ENCODE results near the gene ITPRIPL2.

DNA sequence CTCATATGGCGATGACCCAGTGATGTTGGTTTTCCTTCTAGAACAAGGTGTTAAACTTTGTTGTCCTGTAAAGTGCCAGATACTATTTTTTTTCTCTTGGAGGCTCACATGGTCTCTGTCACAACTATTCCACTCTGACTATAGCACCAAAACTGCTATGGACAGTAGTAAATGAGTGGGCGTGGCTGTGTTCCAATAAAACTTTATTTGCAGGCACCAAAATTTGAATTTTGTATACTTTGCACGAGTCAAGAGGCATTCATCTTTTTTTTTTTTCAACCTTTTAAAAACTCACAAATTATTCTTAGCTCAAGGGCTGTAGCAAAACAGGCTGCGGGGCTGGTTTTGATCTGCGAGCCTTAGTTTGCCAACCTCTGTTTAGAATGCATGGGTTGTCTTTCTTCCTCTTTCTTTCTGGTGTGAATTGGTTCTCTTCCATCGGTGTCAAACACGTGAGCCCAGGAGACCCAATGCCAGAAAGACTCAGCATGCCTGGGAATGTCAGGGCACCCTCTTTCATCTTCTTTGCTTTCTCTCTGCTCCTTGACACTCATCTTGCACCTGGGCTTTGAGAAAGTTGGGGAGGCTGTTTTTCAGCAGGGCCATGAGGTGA is 56.4 kb downstream of the ITPRIPL2 start:
- TF ChIP-seq, protein P1, sequence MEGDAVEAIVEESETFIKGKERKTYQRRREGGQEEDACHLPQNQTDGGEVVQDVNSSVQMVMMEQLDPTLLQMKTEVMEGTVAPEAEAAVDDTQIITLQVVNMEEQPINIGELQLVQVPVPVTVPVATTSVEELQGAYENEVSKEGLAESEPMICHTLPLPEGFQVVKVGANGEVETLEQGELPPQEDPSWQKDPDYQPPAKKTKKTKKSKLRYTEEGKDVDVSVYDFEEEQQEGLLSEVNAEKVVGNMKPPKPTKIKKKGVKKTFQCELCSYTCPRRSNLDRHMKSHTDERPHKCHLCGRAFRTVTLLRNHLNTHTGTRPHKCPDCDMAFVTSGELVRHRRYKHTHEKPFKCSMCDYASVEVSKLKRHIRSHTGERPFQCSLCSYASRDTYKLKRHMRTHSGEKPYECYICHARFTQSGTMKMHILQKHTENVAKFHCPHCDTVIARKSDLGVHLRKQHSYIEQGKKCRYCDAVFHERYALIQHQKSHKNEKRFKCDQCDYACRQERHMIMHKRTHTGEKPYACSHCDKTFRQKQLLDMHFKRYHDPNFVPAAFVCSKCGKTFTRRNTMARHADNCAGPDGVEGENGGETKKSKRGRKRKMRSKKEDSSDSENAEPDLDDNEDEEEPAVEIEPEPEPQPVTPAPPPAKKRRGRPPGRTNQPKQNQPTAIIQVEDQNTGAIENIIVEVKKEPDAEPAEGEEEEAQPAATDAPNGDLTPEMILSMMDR (IDR thresholded peaks at IDR 0.05): no peak
- no peak for TF ChIP-seq POLR2AphosphoS5 (IDR thresholded peaks at IDR 0.05)
- no peak for TF ChIP-seq POLR2A (IDR thresholded peaks at IDR 0.05)

Data from prostate gland (tissue), 2 donors.